Measurements from ENCODE around the gene ZNF557.

Gene ZNF557

GRCh38 chr19:7120499-7120898, 51.0 kb downstream of the ZNF557 start:
- H4K8ac ChIP-seq (ENCODE audit: low read length): no peak overlapping the region
- no peak overlapping the region for H4K91ac ChIP-seq (ENCODE audit: low read length)
- no peak overlapping the region for H3K9ac ChIP-seq (ENCODE audit: low read length)
- no peaks in the 10 kb centered on the region for H3K27me3 ChIP-seq (ENCODE audit: control insufficient read depth in 1 of 2, insufficient read depth in 1 of 2, low read length in 2 of 2)
- H2AK5ac ChIP-seq (ENCODE audit: low read length, severe bottlenecking): no peak overlapping the region
- no peak overlapping the region for H3K14ac ChIP-seq (ENCODE audit: low read length in 2 of 2)
- no peak overlapping the region for H3K23ac ChIP-seq (ENCODE audit: low read length in 2 of 2)
- 92% methylated on average over 7 of the region's 10 CpGs for WGBS
- H3K27ac ChIP-seq (ENCODE audit: low read length, poor library complexity, severe bottlenecking): no peak overlapping the region
- peaks cover 2% of the 10 kb centered on the region for H3K4me1 ChIP-seq (ENCODE audit: control insufficient read depth, insufficient read depth, low read depth, low read length)
- no peak overlapping the region for H3K4me3 ChIP-seq (ENCODE audit: insufficient read depth in 1 of 2, low read depth in 1 of 2, low read length in 2 of 2)
- no peak overlapping the region for H2BK15ac ChIP-seq (ENCODE audit: low read depth, poor library complexity, severe bottlenecking)
- no peak overlapping the region for H2BK120ac ChIP-seq (ENCODE audit: low read depth, low read length)
- H3K36me3 ChIP-seq (ENCODE audit: control insufficient read depth in 1 of 2, insufficient read depth in 2 of 2, low read depth in 1 of 2, low read length in 2 of 2): peaks cover 24 to 50% of the 10 kb centered on the region in 2 experiments
- H3K9me3 ChIP-seq (ENCODE audit: control insufficient read depth, low read length): peaks cover 7% of the 10 kb centered on the region
- no peak overlapping the region for H2BK12ac ChIP-seq (ENCODE audit: low read length in 2 of 2)
- no peak overlapping the region for H2AFZ ChIP-seq (ENCODE audit: low read depth, low read length)
- no peak overlapping the region for H3K4me2 ChIP-seq (ENCODE audit: low read length, poor library complexity, severe bottlenecking)
- H2BK5ac ChIP-seq (ENCODE audit: low read depth, low read length, poor library complexity, severe bottlenecking): no peak overlapping the region
- H3K18ac ChIP-seq (ENCODE audit: low read depth in 1 of 2, low read length in 2 of 2): no peak overlapping the region
- DNase-seq: no peak
- H3K4ac ChIP-seq (ENCODE audit: low read depth in 1 of 2, low read length in 2 of 2): no peak overlapping the region
- H3K79me1 ChIP-seq (replicated peaks; ENCODE audit: low read length, poor library complexity, severe bottlenecking): no peaks in the 10 kb centered on the region

DNA sequence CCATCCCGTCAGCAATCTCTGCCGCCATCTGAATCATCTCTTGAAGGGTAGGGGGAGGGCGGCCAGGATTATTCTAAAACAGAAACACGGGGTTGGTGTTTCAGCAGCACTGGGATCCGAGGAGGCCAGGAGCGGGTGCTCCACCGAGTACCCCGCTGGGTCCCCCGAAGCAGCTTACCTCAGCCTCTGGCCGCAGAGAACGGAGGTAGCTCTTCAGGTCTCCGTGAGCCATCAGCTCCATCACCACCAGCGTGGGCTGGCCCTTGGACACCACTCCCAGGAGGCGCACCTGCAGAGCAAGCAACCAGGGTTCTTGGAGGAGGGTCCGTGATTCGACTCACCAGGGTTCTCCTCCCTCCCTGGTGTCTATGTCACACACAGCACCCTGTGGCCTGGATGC, 53.2 kb downstream of the ZNF557 start:
- H3K4me3 ChIP-seq (ENCODE audit: insufficient read depth in 1 of 2, low read depth in 1 of 2, low read length in 2 of 2): no peak overlapping the region
- no peak overlapping the region for H3K9ac ChIP-seq (ENCODE audit: low read length)
- H3K27me3 ChIP-seq (ENCODE audit: control insufficient read depth in 1 of 2, insufficient read depth in 1 of 2, low read length in 2 of 2): no peaks in the 10 kb centered on the region
- H3K36me3 ChIP-seq (ENCODE audit: control insufficient read depth in 1 of 2, insufficient read depth in 2 of 2, low read depth in 1 of 2, low read length in 2 of 2): peaks cover 30 to 63% of the 10 kb centered on the region in 2 experiments
- WGBS: 96% methylated on average over 16 of the region's 16 CpGs
- no peak overlapping the region for H2AK5ac ChIP-seq (ENCODE audit: low read length, severe bottlenecking)
- no peak overlapping the region for H2BK15ac ChIP-seq (ENCODE audit: low read depth, poor library complexity, severe bottlenecking)
- no peak overlapping the region for H3K23ac ChIP-seq (ENCODE audit: low read length in 2 of 2)
- H3K9me3 ChIP-seq (ENCODE audit: control insufficient read depth, low read length): peaks cover 23% of the 10 kb centered on the region
- H3K4me2 ChIP-seq (ENCODE audit: low read length, poor library complexity, severe bottlenecking): no peak overlapping the region
- no peaks in the 10 kb centered on the region for H3K79me1 ChIP-seq (replicated peaks; ENCODE audit: low read length, poor library complexity, severe bottlenecking)
- no peak overlapping the region for H2BK12ac ChIP-seq (ENCODE audit: low read length in 2 of 2)
- no peak overlapping the region for H3K14ac ChIP-seq (ENCODE audit: low read length in 2 of 2)
- no peak for DNase-seq
- H3K4me1 ChIP-seq (ENCODE audit: control insufficient read depth, insufficient read depth, low read depth, low read length): peaks cover 2% of the 10 kb centered on the region
- H3K18ac ChIP-seq (ENCODE audit: low read depth in 1 of 2, low read length in 2 of 2): no peak overlapping the region
- no peak overlapping the region for H4K91ac ChIP-seq (ENCODE audit: low read length)
- no peak overlapping the region for H3K4ac ChIP-seq (ENCODE audit: low read depth in 1 of 2, low read length in 2 of 2)
- H2AFZ ChIP-seq (ENCODE audit: low read depth, low read length): no peak overlapping the region
- H2BK5ac ChIP-seq (ENCODE audit: low read depth, low read length, poor library complexity, severe bottlenecking): no peak overlapping the region
- H4K8ac ChIP-seq (ENCODE audit: low read length): no peak overlapping the region
- no peak overlapping the region for H3K27ac ChIP-seq (ENCODE audit: low read length, poor library complexity, severe bottlenecking)
- no peak overlapping the region for H2BK120ac ChIP-seq (ENCODE audit: low read depth, low read length)

- WGBS: 43% methylated on average over 3 of the region's 3 CpGs
- Histone ChIP-seq H3K4me2 (ENCODE audit: low read length, poor library complexity, severe bottlenecking) (no peak overlapping the region), H3K18ac (ENCODE audit: low read depth in 1 of 2, low read length in 2 of 2) (no peak overlapping the region), H3K27me3 (ENCODE audit: control insufficient read depth in 1 of 2, insufficient read depth in 1 of 2, low read length in 2 of 2) (no peaks in the 10 kb centered on the region), H2AFZ (ENCODE audit: low read depth, low read length) (no peak overlapping the region), H3K79me1 (replicated peaks; ENCODE audit: low read length, poor library complexity, severe bottlenecking) (no peaks in the 10 kb centered on the region), H3K27ac (ENCODE audit: low read length, poor library complexity, severe bottlenecking) (no peak overlapping the region), H2AK5ac (ENCODE audit: low read length, severe bottlenecking) (no peak overlapping the region), H2BK120ac (ENCODE audit: low read depth, low read length) (no peak overlapping the region), H3K4me3 (ENCODE audit: insufficient read depth in 1 of 2, low read depth in 1 of 2, low read length in 2 of 2) (no peak overlapping the region), H3K4me1 (ENCODE audit: control insufficient read depth, insufficient read depth, low read depth, low read length) (no peaks in the 10 kb centered on the region), H3K4ac (ENCODE audit: low read depth in 1 of 2, low read length in 2 of 2) (no peak overlapping the region), H2BK12ac (ENCODE audit: low read length in 2 of 2) (no peak overlapping the region), H3K14ac (ENCODE audit: low read length in 2 of 2) (no peak overlapping the region), H3K9ac (ENCODE audit: low read length) (no peak overlapping the region), H4K8ac (ENCODE audit: low read length) (no peak overlapping the region), H3K23ac (ENCODE audit: low read length in 2 of 2) (no peak overlapping the region), H3K9me3 (ENCODE audit: control insufficient read depth, low read length) (peaks cover 23% of the 10 kb centered on the region), H2BK15ac (ENCODE audit: low read depth, poor library complexity, severe bottlenecking) (no peak overlapping the region), H2BK5ac (ENCODE audit: low read depth, low read length, poor library complexity, severe bottlenecking) (no peak overlapping the region), H4K91ac (ENCODE audit: low read length) (no peak overlapping the region), H3K36me3 (ENCODE audit: control insufficient read depth in 1 of 2, insufficient read depth in 2 of 2, low read depth in 1 of 2, low read length in 2 of 2) (peaks cover 26 to 64% of the 10 kb centered on the region in 2 experiments)
- no peak for DNase-seq
Measured at GRCh38 chr19:7124782-7125181, 55.3 kb downstream of the ZNF557 start.

DNA sequence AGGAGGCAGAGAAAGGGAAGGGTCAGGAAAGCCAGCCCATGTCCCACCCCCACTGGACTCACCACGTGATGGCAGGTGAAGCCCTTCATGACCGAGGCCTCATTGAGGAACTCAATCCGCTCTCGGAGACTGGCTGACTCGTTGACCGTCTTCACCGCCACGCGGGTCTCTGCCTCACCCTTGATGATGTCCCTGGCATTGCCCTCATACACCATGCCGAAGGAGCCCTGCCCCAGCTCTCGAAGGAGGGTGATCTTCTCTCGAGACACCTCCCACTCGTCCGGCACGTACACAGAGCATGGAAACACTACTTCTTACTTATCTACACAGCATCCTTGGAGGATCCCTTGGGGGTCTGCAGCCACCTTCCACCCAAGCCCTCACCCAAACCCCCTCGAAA, 55.7 kb downstream of the ZNF557 start:
- Histone ChIP-seq H2BK15ac (ENCODE audit: low read depth, poor library complexity, severe bottlenecking) (no peak overlapping the region), H2BK12ac (ENCODE audit: low read length in 2 of 2) (no peak overlapping the region), H3K4ac (ENCODE audit: low read depth in 1 of 2, low read length in 2 of 2) (no peak overlapping the region), H3K4me1 (ENCODE audit: control insufficient read depth, insufficient read depth, low read depth, low read length) (no peaks in the 10 kb centered on the region), H3K14ac (ENCODE audit: low read length in 2 of 2) (no peak overlapping the region), H3K36me3 (ENCODE audit: control insufficient read depth in 1 of 2, insufficient read depth in 2 of 2, low read depth in 1 of 2, low read length in 2 of 2) (peaks cover 26 to 64% of the 10 kb centered on the region in 2 experiments), H3K4me2 (ENCODE audit: low read length, poor library complexity, severe bottlenecking) (no peak overlapping the region), H3K9me3 (ENCODE audit: control insufficient read depth, low read length) (peaks cover 23% of the 10 kb centered on the region), H2AK5ac (ENCODE audit: low read length, severe bottlenecking) (no peak overlapping the region), H3K9ac (ENCODE audit: low read length) (no peak overlapping the region), H3K4me3 (ENCODE audit: insufficient read depth in 1 of 2, low read depth in 1 of 2, low read length in 2 of 2) (no peak overlapping the region), H3K27ac (ENCODE audit: low read length, poor library complexity, severe bottlenecking) (no peak overlapping the region), H4K91ac (ENCODE audit: low read length) (no peak overlapping the region), H4K8ac (ENCODE audit: low read length) (no peak overlapping the region), H2BK120ac (ENCODE audit: low read depth, low read length) (no peak overlapping the region), H3K79me1 (replicated peaks; ENCODE audit: low read length, poor library complexity, severe bottlenecking) (no peaks in the 10 kb centered on the region), H3K23ac (ENCODE audit: low read length in 2 of 2) (no peak overlapping the region), H2AFZ (ENCODE audit: low read depth, low read length) (no peak overlapping the region), H2BK5ac (ENCODE audit: low read depth, low read length, poor library complexity, severe bottlenecking) (no peak overlapping the region), H3K27me3 (ENCODE audit: control insufficient read depth in 1 of 2, insufficient read depth in 1 of 2, low read length in 2 of 2) (no peaks in the 10 kb centered on the region), H3K18ac (ENCODE audit: low read depth in 1 of 2, low read length in 2 of 2) (no peak overlapping the region)
- no peak for DNase-seq
- 92% methylated on average over 16 of the region's 16 CpGs for WGBS

Measured in mesenchymal stem cell (in vitro differentiated cells and primary cell).